ENCODE results near the gene PARVB. TPM values are rescaled to one million over a fixed set of nuclear protein-coding genes. Genes with fewer than 3 reads are reported as not detected.

Gene PARVB
- total and polyA plus RNA-seq, 2 of the 8 experiments (the other 6 are each of a cell fraction or from before 2014, with no cell fraction given), result 14.5 to 18.6 TPM

DNA sequence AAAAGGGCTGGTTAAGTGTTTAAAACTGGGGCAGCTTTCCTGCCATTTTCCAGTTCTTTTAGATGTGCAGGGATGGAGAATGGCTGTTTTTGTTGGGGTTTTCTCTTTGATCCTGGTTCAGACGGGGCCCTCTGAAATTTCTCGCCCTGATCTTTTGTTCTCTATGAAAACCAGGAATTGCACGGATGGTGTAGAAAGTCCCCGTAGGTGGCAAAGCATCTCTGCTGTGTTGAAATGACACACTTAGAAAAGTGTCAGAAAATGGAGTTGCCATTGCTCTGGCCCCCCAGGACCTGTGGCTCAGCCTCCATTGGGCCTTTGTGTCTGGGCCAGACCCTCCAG is 63.0 kb downstream of the PARVB start (continued):
- TF ChIP-seq, protein P1, sequence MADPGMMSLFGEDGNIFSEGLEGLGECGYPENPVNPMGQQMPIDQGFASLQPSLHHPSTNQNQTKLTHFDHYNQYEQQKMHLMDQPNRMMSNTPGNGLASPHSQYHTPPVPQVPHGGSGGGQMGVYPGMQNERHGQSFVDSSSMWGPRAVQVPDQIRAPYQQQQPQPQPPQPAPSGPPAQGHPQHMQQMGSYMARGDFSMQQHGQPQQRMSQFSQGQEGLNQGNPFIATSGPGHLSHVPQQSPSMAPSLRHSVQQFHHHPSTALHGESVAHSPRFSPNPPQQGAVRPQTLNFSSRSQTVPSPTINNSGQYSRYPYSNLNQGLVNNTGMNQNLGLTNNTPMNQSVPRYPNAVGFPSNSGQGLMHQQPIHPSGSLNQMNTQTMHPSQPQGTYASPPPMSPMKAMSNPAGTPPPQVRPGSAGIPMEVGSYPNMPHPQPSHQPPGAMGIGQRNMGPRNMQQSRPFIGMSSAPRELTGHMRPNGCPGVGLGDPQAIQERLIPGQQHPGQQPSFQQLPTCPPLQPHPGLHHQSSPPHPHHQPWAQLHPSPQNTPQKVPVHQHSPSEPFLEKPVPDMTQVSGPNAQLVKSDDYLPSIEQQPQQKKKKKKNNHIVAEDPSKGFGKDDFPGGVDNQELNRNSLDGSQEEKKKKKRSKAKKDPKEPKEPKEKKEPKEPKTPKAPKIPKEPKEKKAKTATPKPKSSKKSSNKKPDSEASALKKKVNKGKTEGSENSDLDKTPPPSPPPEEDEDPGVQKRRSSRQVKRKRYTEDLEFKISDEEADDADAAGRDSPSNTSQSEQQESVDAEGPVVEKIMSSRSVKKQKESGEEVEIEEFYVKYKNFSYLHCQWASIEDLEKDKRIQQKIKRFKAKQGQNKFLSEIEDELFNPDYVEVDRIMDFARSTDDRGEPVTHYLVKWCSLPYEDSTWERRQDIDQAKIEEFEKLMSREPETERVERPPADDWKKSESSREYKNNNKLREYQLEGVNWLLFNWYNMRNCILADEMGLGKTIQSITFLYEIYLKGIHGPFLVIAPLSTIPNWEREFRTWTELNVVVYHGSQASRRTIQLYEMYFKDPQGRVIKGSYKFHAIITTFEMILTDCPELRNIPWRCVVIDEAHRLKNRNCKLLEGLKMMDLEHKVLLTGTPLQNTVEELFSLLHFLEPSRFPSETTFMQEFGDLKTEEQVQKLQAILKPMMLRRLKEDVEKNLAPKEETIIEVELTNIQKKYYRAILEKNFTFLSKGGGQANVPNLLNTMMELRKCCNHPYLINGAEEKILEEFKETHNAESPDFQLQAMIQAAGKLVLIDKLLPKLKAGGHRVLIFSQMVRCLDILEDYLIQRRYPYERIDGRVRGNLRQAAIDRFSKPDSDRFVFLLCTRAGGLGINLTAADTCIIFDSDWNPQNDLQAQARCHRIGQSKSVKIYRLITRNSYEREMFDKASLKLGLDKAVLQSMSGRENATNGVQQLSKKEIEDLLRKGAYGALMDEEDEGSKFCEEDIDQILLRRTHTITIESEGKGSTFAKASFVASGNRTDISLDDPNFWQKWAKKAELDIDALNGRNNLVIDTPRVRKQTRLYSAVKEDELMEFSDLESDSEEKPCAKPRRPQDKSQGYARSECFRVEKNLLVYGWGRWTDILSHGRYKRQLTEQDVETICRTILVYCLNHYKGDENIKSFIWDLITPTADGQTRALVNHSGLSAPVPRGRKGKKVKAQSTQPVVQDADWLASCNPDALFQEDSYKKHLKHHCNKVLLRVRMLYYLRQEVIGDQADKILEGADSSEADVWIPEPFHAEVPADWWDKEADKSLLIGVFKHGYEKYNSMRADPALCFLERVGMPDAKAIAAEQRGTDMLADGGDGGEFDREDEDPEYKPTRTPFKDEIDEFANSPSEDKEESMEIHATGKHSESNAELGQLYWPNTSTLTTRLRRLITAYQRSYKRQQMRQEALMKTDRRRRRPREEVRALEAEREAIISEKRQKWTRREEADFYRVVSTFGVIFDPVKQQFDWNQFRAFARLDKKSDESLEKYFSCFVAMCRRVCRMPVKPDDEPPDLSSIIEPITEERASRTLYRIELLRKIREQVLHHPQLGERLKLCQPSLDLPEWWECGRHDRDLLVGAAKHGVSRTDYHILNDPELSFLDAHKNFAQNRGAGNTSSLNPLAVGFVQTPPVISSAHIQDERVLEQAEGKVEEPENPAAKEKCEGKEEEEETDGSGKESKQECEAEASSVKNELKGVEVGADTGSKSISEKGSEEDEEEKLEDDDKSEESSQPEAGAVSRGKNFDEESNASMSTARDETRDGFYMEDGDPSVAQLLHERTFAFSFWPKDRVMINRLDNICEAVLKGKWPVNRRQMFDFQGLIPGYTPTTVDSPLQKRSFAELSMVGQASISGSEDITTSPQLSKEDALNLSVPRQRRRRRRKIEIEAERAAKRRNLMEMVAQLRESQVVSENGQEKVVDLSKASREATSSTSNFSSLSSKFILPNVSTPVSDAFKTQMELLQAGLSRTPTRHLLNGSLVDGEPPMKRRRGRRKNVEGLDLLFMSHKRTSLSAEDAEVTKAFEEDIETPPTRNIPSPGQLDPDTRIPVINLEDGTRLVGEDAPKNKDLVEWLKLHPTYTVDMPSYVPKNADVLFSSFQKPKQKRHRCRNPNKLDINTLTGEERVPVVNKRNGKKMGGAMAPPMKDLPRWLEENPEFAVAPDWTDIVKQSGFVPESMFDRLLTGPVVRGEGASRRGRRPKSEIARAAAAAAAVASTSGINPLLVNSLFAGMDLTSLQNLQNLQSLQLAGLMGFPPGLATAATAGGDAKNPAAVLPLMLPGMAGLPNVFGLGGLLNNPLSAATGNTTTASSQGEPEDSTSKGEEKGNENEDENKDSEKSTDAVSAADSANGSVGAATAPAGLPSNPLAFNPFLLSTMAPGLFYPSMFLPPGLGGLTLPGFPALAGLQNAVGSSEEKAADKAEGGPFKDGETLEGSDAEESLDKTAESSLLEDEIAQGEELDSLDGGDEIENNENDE (IDR thresholded peaks at IDR 0.05; ENCODE audit: insufficient replicate concordance, low read length), result no peak
- TF ChIP-seq FOSL1 (IDR thresholded peaks at IDR 0.05; ENCODE audit: insufficient read depth, low read depth, low read length), result no peak
- TF ChIP-seq, protein P2, sequence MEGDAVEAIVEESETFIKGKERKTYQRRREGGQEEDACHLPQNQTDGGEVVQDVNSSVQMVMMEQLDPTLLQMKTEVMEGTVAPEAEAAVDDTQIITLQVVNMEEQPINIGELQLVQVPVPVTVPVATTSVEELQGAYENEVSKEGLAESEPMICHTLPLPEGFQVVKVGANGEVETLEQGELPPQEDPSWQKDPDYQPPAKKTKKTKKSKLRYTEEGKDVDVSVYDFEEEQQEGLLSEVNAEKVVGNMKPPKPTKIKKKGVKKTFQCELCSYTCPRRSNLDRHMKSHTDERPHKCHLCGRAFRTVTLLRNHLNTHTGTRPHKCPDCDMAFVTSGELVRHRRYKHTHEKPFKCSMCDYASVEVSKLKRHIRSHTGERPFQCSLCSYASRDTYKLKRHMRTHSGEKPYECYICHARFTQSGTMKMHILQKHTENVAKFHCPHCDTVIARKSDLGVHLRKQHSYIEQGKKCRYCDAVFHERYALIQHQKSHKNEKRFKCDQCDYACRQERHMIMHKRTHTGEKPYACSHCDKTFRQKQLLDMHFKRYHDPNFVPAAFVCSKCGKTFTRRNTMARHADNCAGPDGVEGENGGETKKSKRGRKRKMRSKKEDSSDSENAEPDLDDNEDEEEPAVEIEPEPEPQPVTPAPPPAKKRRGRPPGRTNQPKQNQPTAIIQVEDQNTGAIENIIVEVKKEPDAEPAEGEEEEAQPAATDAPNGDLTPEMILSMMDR (IDR thresholded peaks at IDR 0.05; ENCODE audit: control extremely low read depth in 1 of 3, insufficient read depth in 1 of 3, low read depth in 1 of 3, low read length in 3 of 3), result no peak
- TF ChIP-seq BCL11A (IDR thresholded peaks at IDR 0.05; ENCODE audit: low read depth in 2 of 2, low read length in 2 of 2), result no peak
- no peak for TF ChIP-seq ASH2L (IDR thresholded peaks at IDR 0.05; ENCODE audit: low read length)
- TF ChIP-seq SRF (IDR thresholded peaks at IDR 0.05; ENCODE audit: low read depth, low read length), result no peak
- TF ChIP-seq CBX8 (IDR thresholded peaks at IDR 0.05; ENCODE audit: borderline replicate concordance, low read depth, low read length), result no peak
- TF ChIP-seq CBX5 (IDR thresholded peaks at IDR 0.05; ENCODE audit: low read depth, low read length), result no peak
- TF ChIP-seq CHD2 (IDR thresholded peaks at IDR 0.05; ENCODE audit: low read length), result no peak
- TF ChIP-seq MAFK (IDR thresholded peaks at IDR 0.05; ENCODE audit: low read depth, low read length), result no peak
